GDM1 (cell line): Measurements from ENCODE around the gene CATSPERD.

ENCODE experiments used
- DNase-seq: peaks from one replicate; lab custom pipeline; 2025; lab: John Stamatoyannopoulos, UW

CATSPERD gene

GRCh38 chr19:5806133-5806489 lies 85.7 kb downstream of the CATSPERD start:
- DNase-seq, result no peak

- no peak for DNase-seq
These were observed 86.5 kb downstream of the CATSPERD start for GRCh38 chr19:5806905-5807304.

- DNase-seq, result no peak
These were observed 87.8 kb downstream of the CATSPERD start for GRCh38 chr19:5808120-5808816.

- no peak for DNase-seq
These were observed 88.6 kb downstream of the CATSPERD start for GRCh38 chr19:5809053-5809452.

GRCh38 chr19:5809469-5809868 lies 89.0 kb downstream of the CATSPERD start:
- DNase-seq, result no peak

GRCh38 chr19:5811117-5811516 lies 90.7 kb downstream of the CATSPERD start:
- DNase-seq, result no peak

GRCh38 chr19:5814123-5814851 lies 93.8 kb downstream of the CATSPERD start:
- DNase-seq, result no peak

DNA sequence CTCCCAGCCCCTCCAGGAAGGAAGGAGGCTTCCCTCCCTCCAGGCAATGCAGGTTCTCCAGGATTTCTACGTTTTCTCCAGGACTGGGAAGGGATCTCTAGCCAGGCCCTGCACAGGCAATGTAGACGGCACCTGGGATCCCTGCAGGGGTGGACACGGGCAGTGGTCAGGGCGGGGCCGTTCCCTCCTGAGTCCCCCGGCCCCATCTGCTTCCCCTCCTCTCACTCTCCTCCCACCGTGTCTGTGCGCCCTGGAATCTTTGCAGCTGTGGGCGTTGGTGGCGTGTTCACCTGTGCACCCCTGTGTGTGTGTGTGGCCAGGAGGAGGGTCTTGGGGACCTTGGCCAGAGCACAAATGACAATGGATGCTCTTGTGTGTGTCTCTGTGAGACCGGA lies 94.4 kb downstream of the CATSPERD start:
- DNase-seq, result no peak

DNA sequence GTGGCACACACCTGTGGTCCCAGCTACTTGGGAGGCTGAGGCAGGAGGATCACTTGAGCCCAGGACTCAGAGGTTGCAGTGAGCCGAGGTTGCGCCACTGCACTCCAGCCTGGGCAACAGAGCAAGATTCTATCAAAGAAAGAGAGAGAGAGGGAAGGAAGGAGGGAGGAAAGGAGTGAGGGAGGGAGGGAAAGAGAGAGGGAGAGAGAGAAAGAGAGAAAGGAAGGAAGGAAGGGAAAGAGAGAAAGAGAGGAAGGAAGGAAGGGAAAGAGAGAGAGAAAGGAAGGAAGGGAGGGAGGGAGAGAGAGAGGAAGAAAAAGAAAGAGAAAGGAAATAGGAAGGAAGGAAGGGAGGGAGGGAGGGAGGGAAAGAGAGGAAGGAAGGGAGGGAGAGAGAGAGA lies 96.8 kb downstream of the CATSPERD start:
- DNase-seq, result no peak

GRCh38 chr19:5818594-5818993 lies 98.2 kb downstream of the CATSPERD start:
- DNase-seq, result no peak

DNA sequence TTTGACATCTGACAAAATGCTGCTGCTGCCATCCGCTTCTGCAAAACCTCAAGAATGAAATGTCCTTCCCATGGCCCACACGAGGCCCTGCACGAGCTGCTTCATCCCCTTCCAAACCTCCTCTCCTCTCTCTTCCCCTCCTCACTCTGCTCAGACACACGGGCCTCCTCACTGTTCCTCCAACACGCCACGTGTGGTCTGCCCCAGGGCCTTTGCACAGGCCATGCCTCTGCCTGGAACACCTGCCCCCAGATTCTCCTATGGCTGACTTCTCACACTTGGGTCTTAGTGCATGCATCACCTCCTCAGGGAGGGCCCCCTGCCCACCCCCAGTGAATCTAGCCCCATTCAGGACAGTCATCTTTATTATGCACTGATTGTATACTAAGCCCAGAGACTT lies 100.3 kb downstream of the CATSPERD start:
- DNase-seq, result no peak

GRCh38 chr19:5821521-5822180 lies 101.2 kb downstream of the CATSPERD start:
- no peak for DNase-seq

GRCh38 chr19:5822181-5822844 lies 101.9 kb downstream of the CATSPERD start:
- DNase-seq, result no peak

GRCh38 chr19:5823579-5824281 lies 103.3 kb downstream of the CATSPERD start:
- DNase-seq, result no peak

GRCh38 chr19:5824751-5825150 lies 104.3 kb downstream of the CATSPERD start:
- no peak for DNase-seq

DNA sequence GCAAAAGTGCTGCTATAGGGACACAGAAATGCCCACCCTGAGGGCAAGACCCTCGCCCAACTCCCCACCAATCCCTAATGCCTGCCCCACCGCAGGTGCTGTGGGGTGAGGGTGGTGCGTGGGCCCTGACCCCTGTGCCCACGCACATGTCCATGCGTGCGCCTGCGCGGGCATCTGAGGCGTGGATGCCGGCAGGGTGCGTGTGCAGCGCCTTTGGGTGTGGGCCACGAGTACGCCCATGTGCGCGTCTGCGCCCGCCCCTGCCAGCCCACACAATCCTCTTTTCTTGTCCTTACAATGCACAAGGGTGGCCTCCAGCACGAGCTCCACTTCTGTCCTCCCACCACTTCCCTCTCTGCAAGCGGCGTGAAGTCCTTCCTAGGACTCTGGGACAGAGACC lies 104.7 kb downstream of the CATSPERD start:
- no peak for DNase-seq

DNA sequence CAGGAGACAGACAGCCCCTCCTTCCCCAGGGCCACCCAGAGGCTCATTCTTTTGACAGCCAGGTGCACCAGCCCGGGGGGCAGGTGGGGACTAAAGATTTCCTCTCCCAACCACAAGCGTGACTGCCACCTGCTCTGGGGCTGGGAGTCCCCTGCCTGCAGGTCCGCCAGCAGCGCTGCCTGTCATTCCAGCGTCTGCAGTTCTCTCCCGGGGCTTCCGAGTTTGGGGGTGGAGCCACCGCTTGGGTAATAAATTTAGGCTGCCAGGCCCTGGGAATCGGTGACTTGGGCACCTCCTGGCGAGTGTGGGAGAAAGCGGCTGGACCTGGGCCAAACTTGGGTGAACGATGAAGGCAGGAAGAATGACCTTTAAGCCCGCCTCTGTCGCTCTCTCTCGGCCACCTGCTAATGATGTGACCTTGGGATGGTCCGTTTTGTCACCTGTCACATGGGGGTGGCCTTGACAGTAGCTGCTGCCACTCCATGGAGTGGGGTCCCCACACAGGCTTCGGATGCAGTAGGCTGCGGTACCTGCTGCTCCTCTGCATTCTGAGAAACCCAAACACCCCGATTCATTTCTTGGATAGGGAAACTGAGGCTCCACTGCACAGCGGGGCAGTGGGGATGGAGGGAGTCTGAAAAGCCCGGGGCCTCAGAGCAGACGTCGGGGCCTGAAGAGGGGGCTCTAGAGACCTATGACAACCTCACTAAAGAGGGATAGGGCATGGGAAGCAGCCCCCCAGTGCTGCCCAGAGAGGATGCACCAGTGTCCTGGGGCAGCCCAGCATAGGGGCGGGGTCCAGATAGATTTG lies 106.3 kb downstream of the CATSPERD start:
- DNase-seq, result no peak

DNA sequence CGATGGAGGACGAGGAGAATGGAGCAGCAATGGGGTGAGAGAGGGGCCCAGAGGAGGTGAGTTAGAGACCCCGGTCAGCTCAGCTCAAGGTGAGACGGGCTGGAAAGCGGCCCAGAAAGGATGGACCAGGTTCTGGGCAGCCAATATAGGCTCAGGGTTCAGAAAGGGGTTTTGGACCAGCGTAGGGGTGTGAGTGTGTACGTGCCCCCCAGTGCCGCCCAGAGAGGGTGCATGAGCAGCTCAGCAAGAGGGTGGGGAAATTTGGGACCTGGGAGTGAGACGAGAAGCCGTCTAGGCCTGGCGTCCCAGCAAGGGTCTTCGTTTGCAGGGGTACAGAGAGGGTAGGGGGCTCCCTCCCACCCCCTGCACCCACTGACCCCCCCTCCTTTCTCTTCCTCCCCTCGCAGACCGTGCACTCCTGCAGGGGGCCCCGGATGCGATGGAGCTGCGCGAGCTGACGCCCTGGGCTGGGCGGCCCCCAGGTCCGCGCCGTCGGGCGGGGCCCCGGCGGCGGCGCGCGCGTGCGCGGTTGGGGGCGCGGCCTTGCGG lies 107.0 kb downstream of the CATSPERD start:
- no peak for DNase-seq

GRCh38 chr19:5827891-5828660 lies 107.6 kb downstream of the CATSPERD start:
- peak; percentile 96 for DNase-seq
